ENCODE results near the gene SLC5A4. TPM values are rescaled to one million over a fixed set of nuclear protein-coding genes. Genes with fewer than 3 reads are reported as not detected.
"Not testable (repeated sequence)": the region's sequence is repeated elsewhere in the genome, so short reads cannot be mapped to it uniquely, and the experiment has no call there.

SLC5A4 gene
- total RNA-seq, 1 experiment from 2014 or later: not detected

- CTCF ChIA-PET: no interaction called here
- ATAC-seq (no peak), DNase-seq (ENCODE audit: low read depth, low spot score) (no peak)
- no peak overlapping the region for H3K4me3 ChIP-seq (ENCODE audit: low read depth in 2 of 2, low read length in 2 of 2)
- TF ChIP-seq SIN3A (IDR thresholded peaks at IDR 0.05; ENCODE audit: borderline replicate concordance, insufficient read depth, low read depth, low read length): no peak
- TF ChIP-seq, protein P1, sequence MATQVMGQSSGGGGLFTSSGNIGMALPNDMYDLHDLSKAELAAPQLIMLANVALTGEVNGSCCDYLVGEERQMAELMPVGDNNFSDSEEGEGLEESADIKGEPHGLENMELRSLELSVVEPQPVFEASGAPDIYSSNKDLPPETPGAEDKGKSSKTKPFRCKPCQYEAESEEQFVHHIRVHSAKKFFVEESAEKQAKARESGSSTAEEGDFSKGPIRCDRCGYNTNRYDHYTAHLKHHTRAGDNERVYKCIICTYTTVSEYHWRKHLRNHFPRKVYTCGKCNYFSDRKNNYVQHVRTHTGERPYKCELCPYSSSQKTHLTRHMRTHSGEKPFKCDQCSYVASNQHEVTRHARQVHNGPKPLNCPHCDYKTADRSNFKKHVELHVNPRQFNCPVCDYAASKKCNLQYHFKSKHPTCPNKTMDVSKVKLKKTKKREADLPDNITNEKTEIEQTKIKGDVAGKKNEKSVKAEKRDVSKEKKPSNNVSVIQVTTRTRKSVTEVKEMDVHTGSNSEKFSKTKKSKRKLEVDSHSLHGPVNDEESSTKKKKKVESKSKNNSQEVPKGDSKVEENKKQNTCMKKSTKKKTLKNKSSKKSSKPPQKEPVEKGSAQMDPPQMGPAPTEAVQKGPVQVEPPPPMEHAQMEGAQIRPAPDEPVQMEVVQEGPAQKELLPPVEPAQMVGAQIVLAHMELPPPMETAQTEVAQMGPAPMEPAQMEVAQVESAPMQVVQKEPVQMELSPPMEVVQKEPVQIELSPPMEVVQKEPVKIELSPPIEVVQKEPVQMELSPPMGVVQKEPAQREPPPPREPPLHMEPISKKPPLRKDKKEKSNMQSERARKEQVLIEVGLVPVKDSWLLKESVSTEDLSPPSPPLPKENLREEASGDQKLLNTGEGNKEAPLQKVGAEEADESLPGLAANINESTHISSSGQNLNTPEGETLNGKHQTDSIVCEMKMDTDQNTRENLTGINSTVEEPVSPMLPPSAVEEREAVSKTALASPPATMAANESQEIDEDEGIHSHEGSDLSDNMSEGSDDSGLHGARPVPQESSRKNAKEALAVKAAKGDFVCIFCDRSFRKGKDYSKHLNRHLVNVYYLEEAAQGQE (IDR thresholded peaks at IDR 0.05; ENCODE audit: insufficient read depth in 1 of 2, low read depth in 2 of 2, low read length in 1 of 2): no peak
- TF ChIP-seq TCF7L2 (IDR thresholded peaks at IDR 0.05; ENCODE audit: low read depth, low read length): no peak
- TF ChIP-seq POLR2AphosphoS5 (IDR thresholded peaks at IDR 0.05; ENCODE audit: low read depth, low read length): no peak
- TF ChIP-seq, protein P2, sequence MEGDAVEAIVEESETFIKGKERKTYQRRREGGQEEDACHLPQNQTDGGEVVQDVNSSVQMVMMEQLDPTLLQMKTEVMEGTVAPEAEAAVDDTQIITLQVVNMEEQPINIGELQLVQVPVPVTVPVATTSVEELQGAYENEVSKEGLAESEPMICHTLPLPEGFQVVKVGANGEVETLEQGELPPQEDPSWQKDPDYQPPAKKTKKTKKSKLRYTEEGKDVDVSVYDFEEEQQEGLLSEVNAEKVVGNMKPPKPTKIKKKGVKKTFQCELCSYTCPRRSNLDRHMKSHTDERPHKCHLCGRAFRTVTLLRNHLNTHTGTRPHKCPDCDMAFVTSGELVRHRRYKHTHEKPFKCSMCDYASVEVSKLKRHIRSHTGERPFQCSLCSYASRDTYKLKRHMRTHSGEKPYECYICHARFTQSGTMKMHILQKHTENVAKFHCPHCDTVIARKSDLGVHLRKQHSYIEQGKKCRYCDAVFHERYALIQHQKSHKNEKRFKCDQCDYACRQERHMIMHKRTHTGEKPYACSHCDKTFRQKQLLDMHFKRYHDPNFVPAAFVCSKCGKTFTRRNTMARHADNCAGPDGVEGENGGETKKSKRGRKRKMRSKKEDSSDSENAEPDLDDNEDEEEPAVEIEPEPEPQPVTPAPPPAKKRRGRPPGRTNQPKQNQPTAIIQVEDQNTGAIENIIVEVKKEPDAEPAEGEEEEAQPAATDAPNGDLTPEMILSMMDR (IDR thresholded peaks at IDR 0.05): no peak
- no peaks in the 10 kb centered on the region for H3K4me1 ChIP-seq (ENCODE audit: control insufficient read depth, insufficient read depth, low read length)
- intact Hi-C loops (cut with micrococcal nuclease; ENCODE audit: unreplicated experiment) (loop anchor here (5.0 to 10.0 kb wide), 2 partner anchors 165 to 292 kb away; no protein-coding TSS in a partner anchor), in situ Hi-C loops (cut with HindIII; ENCODE audit: low pct_unique_long_range_greater_than_20kb, low sequenced_read_pairs) (no loop called here)
- POLR2A ChIA-PET: no interaction called here
- no peaks in the 10 kb centered on the region for H3K9me3 ChIP-seq (ENCODE audit: control insufficient read depth, insufficient read depth, low read depth, low read length)
- H3K36me3 ChIP-seq (ENCODE audit: control insufficient read depth, insufficient read depth, low read length): no peaks in the 10 kb centered on the region
- no peaks in the 10 kb centered on the region; the same call in 1 of the 2 replicates for H3K27me3 ChIP-seq (ENCODE audit: control insufficient read depth, insufficient read depth, low read length)
- no TSS peak for BruUV-seq (replicated peaks)
- H3K27ac ChIP-seq (ENCODE audit: low read length): no peak overlapping the region
Observed at GRCh38 chr22:32267011-32267410, 11.9 kb upstream of the SLC5A4 start.

- in situ Hi-C loops (cut with HindIII; ENCODE audit: low pct_unique_long_range_greater_than_20kb, low sequenced_read_pairs) (no loop called here), intact Hi-C loops (cut with micrococcal nuclease; ENCODE audit: unreplicated experiment) (loop anchor here (5.0 to 10.0 kb wide), 2 partner anchors 164 to 291 kb away; no protein-coding TSS in a partner anchor)
- Histone ChIP-seq H3K27ac (ENCODE audit: low read length) (no peak overlapping the region), H3K27me3 (ENCODE audit: control insufficient read depth, insufficient read depth, low read length) (no peaks in the 10 kb centered on the region; the same call in 1 of the 2 replicates), H3K36me3 (ENCODE audit: control insufficient read depth, insufficient read depth, low read length) (no peaks in the 10 kb centered on the region), H3K9me3 (ENCODE audit: control insufficient read depth, insufficient read depth, low read depth, low read length) (no peaks in the 10 kb centered on the region), H3K4me3 (ENCODE audit: low read depth in 2 of 2, low read length in 2 of 2) (no peak overlapping the region), H3K4me1 (ENCODE audit: control insufficient read depth, insufficient read depth, low read length) (no peaks in the 10 kb centered on the region)
- no TSS peak for BruUV-seq (replicated peaks)
- ChIA-PET POLR2A (no interaction called here), CTCF (interaction anchor here (0.5 to 1.3 kb wide), 2 partner anchors 41 to 599 kb away, joined by 3 to 4 read pairs; no protein-coding TSS in a partner anchor)
- TF ChIP-seq POLR2AphosphoS5 (IDR thresholded peaks at IDR 0.05; ENCODE audit: low read depth, low read length) (no peak), SIN3A (IDR thresholded peaks at IDR 0.05; ENCODE audit: borderline replicate concordance, insufficient read depth, low read depth, low read length) (no peak), TCF7L2 (IDR thresholded peaks at IDR 0.05; ENCODE audit: low read depth, low read length) (no peak)
- TF ChIP-seq, protein P2 (IDR thresholded peaks at IDR 0.05): peak; percentile 86
- TF ChIP-seq, protein P1 (IDR thresholded peaks at IDR 0.05; ENCODE audit: insufficient read depth in 1 of 2, low read depth in 2 of 2, low read length in 1 of 2): no peak
- peak; percentile 25 for DNase-seq (ENCODE audit: low read depth, low spot score)
- ATAC-seq: no peak
Observed at GRCh38 chr22:32265882-32266767, 11.0 kb upstream of the SLC5A4 start.

DNA sequence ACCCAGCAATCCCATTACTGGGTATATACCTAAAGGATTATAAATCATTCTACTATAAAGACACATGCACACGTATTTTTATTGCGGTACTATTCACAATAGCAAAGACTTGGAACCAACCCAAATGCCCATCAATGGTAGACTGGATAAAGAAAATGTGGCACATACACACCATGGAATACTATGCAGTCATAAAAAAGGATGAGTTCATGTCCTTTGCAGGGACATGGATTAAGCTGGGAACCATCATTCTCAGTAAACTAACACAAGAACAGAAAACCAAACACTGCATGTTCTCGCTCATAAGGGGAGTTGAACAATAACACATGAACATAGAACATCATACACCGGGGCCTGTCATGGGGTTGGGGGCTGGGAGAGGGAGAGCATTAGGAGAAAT is 8.5 kb upstream of the SLC5A4 start:
- H3K27me3 ChIP-seq (ENCODE audit: control insufficient read depth, insufficient read depth, low read length); CTCF ChIA-PET; BruUV-seq (replicated peaks); H3K27ac ChIP-seq (ENCODE audit: low read length); POLR2A ChIA-PET; H3K36me3 ChIP-seq (ENCODE audit: control insufficient read depth, insufficient read depth, low read length); H3K9me3 ChIP-seq (ENCODE audit: control insufficient read depth, insufficient read depth, low read depth, low read length); H3K4me1 ChIP-seq (ENCODE audit: control insufficient read depth, insufficient read depth, low read length); in situ Hi-C loops (cut with HindIII; ENCODE audit: low pct_unique_long_range_greater_than_20kb, low sequenced_read_pairs); ATAC-seq; H3K4me3 ChIP-seq (ENCODE audit: low read depth in 2 of 2, low read length in 2 of 2); DNase-seq (ENCODE audit: low read depth, low spot score): not testable (repeated sequence)
- intact Hi-C loops (cut with micrococcal nuclease; ENCODE audit: unreplicated experiment): loop anchor here (10.0 kb wide), 1 partner anchor 289 kb away; no protein-coding TSS in a partner anchor
